ENCODE data around the gene DSN1.
A peak's percentile ranks its signal among the peaks of the same experiment; 100 is the strongest.

- TF ChIP-seq, protein P1, sequence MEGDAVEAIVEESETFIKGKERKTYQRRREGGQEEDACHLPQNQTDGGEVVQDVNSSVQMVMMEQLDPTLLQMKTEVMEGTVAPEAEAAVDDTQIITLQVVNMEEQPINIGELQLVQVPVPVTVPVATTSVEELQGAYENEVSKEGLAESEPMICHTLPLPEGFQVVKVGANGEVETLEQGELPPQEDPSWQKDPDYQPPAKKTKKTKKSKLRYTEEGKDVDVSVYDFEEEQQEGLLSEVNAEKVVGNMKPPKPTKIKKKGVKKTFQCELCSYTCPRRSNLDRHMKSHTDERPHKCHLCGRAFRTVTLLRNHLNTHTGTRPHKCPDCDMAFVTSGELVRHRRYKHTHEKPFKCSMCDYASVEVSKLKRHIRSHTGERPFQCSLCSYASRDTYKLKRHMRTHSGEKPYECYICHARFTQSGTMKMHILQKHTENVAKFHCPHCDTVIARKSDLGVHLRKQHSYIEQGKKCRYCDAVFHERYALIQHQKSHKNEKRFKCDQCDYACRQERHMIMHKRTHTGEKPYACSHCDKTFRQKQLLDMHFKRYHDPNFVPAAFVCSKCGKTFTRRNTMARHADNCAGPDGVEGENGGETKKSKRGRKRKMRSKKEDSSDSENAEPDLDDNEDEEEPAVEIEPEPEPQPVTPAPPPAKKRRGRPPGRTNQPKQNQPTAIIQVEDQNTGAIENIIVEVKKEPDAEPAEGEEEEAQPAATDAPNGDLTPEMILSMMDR (IDR thresholded peaks at IDR 0.05) = peak in 3 of 7 experiments; percentile 7 to 39 (median 28)
- TF ChIP-seq POLR2A (IDR thresholded peaks at IDR 0.05) = peak in 2 of 3 donors; percentile 22 to 34
Measured at GRCh38 chr20:36745927-36746659, 27.5 kb downstream of the DSN1 start, which contains the start of gene NDRG3.

All from body of pancreas (tissue), 4 donors.